ENCODE results near the gene CEP295NL.

DNA sequence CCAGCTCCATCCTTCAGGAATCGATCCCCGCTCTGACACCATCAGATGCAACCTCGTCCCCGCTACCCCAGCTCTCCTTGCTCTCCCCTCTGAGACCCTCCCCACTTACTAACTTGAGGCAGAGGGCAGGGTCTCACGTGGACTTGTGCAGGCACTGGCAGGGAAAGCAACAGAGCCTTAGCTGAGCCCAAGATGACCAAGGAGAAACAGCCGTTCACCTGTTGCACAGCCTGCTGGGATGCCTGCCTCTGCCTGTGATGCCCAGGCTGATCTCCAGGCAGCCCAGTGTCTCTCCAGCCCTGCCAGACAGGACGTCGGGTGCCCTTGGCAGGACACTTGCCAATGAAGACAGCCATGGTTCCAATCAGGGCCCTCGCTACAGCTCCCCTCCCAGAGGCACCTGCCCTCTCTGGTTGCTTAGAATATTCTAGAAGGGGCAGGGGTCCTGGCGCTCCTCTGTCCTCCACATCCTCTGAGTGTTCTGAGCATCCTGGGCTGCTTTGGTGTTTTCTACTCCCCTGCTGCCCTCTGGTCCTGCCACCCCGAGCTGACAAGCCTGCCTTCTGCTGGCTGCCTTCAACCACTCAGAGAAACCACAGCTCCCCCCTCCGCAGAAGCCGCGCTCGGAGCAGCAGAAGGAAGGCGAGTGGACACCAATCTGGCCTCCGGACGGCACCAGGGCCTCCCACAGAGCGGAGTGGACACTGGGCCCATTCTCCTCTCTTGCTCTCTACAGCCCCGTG is 6.7 kb downstream of the CEP295NL start:
- TF ChIP-seq, protein P1, sequence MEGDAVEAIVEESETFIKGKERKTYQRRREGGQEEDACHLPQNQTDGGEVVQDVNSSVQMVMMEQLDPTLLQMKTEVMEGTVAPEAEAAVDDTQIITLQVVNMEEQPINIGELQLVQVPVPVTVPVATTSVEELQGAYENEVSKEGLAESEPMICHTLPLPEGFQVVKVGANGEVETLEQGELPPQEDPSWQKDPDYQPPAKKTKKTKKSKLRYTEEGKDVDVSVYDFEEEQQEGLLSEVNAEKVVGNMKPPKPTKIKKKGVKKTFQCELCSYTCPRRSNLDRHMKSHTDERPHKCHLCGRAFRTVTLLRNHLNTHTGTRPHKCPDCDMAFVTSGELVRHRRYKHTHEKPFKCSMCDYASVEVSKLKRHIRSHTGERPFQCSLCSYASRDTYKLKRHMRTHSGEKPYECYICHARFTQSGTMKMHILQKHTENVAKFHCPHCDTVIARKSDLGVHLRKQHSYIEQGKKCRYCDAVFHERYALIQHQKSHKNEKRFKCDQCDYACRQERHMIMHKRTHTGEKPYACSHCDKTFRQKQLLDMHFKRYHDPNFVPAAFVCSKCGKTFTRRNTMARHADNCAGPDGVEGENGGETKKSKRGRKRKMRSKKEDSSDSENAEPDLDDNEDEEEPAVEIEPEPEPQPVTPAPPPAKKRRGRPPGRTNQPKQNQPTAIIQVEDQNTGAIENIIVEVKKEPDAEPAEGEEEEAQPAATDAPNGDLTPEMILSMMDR (IDR thresholded peaks at IDR 0.05) = no peak
- no peak for TF ChIP-seq POLR2A (IDR thresholded peaks at IDR 0.05)
